ENCODE data around the gene FAM156A.
"Not testable (repeated sequence)": the region's sequence is repeated elsewhere in the genome, so short reads cannot be mapped to it uniquely, and the experiment has no call there.

FAM156A gene

GRCh38 chrX:52905531-52905930, 52.8 kb downstream of the FAM156A start:
- not testable (repeated sequence) for DNase-seq (ENCODE audit: low read depth, low spot score)
